HG02870 (cell line): ENCODE measurements around the gene ZNF438.

Experiments
- ATAC-seq: cut with Tn5 transposase; IDR thresholded peaks from one replicate; pipeline ENCODE4 v1.9.1; 2021; ENCODE audit warnings: mild to moderate bottlenecking, moderate library complexity; ENCODE audit not compliant: unreplicated experiment

Gene ZNF438

DNA sequence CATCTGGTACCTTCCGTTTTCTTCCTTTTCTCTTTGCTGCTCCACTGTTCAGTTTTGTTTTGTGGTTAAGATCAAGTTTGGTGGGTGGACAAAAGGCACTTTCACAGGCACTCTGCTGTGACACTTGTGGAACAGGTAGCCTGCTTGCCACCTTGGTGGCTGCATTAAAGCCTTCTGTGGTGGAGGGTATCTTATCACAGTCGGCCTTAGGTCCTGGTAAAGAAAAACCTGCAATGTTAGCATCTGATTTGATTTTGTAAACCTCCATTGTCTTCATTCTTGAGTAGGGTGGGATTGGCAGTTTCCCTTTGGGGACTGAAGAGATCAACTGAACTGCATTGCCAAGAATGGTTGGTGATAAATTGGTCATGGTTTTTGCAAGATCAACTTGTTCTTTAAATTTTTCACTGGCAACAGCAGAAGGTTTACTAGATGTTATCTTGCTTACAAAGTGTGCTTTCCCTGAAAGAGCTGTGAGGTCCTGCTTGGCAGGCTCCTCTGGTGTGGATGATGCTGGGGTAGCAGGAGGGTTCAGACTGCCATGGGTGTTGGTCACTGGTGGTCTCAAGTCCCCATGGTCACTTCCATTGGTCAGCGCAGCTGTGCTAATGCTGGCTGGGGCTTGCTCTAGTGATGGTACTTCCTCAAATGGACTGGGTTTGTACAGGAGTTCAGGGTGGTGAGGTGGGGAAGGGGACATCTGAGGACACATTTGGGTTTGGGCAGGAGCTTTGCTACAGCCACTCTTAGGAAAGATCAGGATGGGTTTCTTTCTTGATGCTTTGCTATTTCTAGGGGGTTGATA, 182.2 kb downstream of the ZNF438 start:
- no peak for ATAC-seq

DNA sequence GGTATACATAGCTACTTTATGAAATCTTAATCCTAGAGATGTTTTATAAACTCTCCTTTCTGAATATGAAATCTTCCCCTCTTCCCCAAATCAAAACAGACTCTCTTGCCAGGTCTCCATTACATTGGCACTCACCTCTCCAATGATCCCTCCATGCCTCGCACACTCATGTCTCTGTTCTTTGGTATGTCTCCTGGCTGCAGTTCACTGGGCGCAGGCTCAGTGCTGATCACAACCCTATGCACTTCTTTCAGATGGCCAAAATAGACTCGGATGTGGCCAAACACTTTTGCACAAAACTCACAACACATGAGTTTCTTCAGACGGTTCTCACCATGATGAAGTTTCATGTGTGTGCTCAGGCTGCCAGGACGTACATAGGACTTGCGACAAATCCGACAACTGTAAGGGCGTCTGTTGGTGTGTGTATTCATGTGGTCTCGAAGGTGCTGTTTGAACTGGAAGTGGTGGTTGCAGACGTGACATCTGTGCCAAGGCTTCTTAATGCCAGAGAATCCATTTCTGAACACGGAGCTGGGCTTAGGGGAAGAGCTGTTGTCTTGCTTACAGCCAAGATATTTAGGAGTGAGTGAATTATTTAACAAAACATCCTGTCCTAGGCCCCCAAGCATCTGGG, 183.2 kb downstream of the ZNF438 start:
- no peak for ATAC-seq

- no peak for ATAC-seq
These were observed 184.0 kb downstream of the ZNF438 start for GRCh38 chr10:30847642-30848041.

DNA sequence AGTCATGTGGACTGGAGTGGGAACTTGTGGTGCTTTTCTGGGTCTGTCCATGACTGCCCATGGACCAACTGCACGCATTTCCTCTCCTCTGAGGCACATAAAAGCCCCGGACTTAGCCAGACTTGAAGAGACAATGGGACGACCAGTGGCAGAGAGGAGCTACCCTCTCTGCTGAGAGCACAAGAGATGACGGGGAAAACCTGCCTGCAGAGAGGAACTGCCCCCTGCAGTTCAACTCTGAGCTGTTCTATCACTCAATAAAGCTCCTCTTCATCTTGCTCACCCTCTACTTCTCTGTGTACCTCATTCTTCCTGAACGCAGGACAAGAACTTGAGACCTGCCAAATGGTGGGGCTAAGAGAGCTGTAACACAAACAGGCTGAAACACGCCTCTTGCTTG, 184.5 kb downstream of the ZNF438 start:
- ATAC-seq: no peak

- ATAC-seq: no peak
These were observed 185.0 kb downstream of the ZNF438 start for GRCh38 chr10:30846710-30847109.

GRCh38 chr10:30842894-30843293, 188.8 kb downstream of the ZNF438 start:
- no peak for ATAC-seq

DNA sequence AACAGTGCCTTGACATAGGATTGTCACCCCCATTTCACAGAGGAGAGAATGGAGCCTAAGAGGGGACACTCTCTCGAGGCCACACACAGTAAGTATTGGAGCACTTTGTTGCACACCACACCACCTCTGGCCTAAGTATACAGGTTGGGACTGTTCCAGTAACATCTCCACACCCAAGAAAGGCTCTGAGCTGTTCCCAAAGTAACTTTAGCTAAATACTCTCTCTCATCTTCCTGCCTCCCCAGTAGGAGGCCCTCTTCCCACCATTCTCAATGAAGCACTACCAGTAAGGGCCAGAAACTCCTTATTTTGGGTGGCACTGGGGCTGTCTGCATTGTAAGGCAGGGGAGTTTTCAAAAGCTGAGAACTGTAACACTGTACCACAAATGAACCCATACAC, 189.5 kb downstream of the ZNF438 start:
- ATAC-seq: no peak

GRCh38 chr10:30840395-30841050, 191.1 kb downstream of the ZNF438 start:
- ATAC-seq: no peak

DNA sequence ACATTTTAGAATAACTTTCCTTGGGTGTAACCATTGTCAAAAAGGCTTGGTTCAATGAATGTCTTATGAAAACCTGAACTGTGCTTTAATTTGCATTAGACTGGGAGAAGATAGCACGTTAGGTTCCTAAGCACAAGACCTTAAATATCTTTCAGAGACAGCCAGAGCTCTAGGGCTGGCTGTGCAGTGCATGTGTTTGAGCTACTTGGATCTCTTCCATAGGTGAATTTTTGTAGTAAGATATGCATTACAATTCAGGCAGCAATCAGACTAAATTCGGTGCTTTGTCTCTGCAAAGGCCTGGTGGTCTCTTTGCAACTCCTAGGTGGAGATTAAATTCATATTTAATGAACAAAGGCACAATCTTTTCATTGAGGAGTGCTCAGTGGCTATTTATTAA, 192.0 kb downstream of the ZNF438 start:
- no peak for ATAC-seq

DNA sequence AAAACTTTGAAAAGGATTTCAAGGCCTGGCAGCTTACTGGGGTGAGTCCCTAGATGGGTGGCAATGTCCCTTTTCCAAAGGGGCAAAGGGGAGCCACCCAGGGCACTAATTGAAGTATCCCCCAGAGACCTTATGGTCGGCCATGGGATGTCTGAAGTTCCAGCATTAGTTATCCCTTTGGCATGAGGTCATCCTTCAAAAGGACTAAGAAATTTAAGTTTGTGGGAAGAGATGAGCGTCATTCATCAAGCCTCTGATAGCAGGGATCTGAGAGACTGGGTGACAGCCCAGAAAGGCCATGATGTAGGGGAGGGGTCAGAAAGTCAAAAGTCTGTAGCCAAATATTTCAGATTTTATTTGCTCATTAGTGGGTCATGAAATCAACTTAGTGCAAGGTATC, 195.3 kb downstream of the ZNF438 start:
- ATAC-seq: no peak

- no peak for ATAC-seq
These were observed 196.5 kb downstream of the ZNF438 start for GRCh38 chr10:30835146-30835545.

GRCh38 chr10:30834651-30835050, 197.0 kb downstream of the ZNF438 start:
- ATAC-seq: no peak

DNA sequence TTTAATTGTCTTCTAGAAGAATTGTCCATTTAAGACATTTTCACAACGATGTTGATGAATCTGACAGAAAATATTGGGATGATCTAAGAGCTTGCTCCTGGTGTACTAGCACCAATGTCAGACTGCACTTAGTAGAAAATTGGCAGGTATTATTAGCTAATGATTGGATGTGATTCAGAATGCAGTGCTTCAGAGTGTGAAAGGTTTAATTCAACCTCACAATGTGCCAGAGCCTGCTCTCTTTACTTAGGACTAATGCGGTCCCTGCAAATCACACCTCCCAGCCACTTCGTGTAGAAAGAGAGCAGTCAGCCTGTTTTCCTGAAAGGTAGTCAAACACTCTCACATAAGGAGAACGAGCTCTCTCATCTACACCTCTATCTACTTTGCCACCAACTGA, 197.5 kb downstream of the ZNF438 start:
- ATAC-seq: no peak

DNA sequence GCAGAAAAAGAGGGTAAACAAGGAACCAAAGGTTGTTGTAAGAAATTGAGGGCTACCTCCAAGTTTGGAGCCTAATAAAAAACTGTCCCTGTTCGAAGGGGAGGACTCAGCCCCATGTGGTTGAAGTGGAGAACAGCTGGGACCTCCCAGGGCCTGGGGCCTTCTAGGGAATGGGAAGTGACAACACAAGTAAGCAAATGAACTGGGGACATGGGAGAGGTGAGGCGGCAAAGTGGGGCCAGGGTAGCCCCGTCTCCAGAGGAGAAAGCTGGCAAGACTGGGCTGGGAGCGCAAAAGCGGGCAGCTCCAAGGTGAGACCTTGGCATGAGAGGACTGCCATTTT, 198.1 kb downstream of the ZNF438 start:
- ATAC-seq: no peak

GRCh38 chr10:30832749-30833627, 198.7 kb downstream of the ZNF438 start:
- ATAC-seq: no peak

GRCh38 chr10:30832001-30832748, 199.5 kb downstream of the ZNF438 start:
- no peak for ATAC-seq

- no peak for ATAC-seq
These were observed 200.2 kb downstream of the ZNF438 start for GRCh38 chr10:30831426-30831825.

DNA sequence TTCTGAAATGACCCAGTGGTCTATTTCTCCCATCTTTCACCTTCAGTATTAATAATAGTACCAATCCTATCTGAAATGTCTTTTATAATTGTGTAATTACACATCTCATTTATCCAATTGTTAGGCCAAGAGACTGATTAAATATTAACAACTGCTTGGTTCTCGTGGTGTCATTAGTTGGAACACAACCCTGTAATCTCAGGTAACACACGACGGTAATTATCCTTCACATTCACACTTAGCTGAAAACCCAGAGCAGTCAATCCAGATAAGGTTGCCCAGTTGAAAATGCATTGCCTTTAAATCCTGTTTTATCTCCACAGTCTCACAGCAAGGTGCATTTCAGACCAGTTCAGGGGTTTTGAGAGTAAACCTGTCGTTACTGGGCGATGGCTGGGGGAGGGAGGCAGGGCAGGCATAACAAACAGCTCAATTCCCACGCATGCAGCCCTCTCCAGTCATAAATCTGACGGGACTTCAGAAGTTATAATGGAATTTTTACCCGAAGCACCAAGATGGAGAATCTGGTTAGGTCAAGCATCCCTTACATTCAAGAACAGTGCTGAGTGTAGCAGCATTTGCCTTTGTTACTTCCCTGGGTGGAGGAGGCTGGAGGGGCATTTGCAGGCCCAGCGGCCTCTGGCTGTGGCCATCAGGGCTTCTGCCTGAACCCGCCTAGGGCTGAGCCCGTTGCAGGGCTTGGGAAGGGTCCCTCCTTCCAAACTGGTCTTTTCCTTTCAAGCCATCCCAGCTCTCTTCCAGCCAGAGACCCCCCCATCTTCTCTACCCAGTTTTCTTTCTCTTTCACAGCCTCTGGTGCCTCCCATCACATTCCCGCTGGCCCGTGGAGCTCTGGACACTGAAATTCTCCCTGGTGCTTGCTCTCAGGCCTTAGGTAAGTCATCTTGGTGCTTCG, 201.1 kb downstream of the ZNF438 start:
- no peak for ATAC-seq

- ATAC-seq: no peak
These were observed 201.8 kb downstream of the ZNF438 start for GRCh38 chr10:30829901-30830300.
